NCI-H1694 (cell line): ENCODE data around the gene ETF1.

ENCODE experiments used
- DNase-seq: peaks from one replicate; lab custom pipeline; 2025; lab: John Stamatoyannopoulos, UW

The ETF1 gene

GRCh38 chr5:138463419-138464007 is 79.5 kb downstream of the ETF1 start:
- DNase-seq, result peak; percentile 43

- no peak for DNase-seq
Measured at GRCh38 chr5:138461343-138462125, 81.5 kb downstream of the ETF1 start.

GRCh38 chr5:138460032-138460693 is 82.9 kb downstream of the ETF1 start:
- DNase-seq, result no peak

- DNase-seq, result no peak
Measured at GRCh38 chr5:138459311-138459933, 83.6 kb downstream of the ETF1 start.

GRCh38 chr5:138458856-138459255 is 84.2 kb downstream of the ETF1 start:
- no peak for DNase-seq

- no peak for DNase-seq
Measured at GRCh38 chr5:138458384-138458783, 84.7 kb downstream of the ETF1 start.

- DNase-seq, result no peak
Measured at GRCh38 chr5:138457531-138458275, 85.3 kb downstream of the ETF1 start.
